GM12878 (cell line): Measurements from ENCODE around the gene CD200R1. TPM values are rescaled to one million over a fixed set of nuclear protein-coding genes. Genes with fewer than 3 reads are reported as not detected.

Experiments used
- CBX5 ChIP-seq: sonication (generic); IDR thresholded peaks from 2 replicates; pipeline ENCODE4 v1.6.1; 2016; ENCODE audit warnings: low read depth, moderate library complexity, mild to moderate bottlenecking, inconsistent platforms
- CHD2 ChIP-seq: IDR thresholded peaks from 2 replicates; pipeline ENCODE4 v1.6.1; 2011; ENCODE audit warnings: low read depth, low read length, improper control_type of control experiment, borderline replicate concordance
- FOXK2 ChIP-seq: fragments of 450-650 bp; IDR thresholded peaks from 2 replicates; pipeline ENCODE4 v1.6.1; 2017; ENCODE audit warnings: mild to moderate bottlenecking, moderate library complexity
- HCFC1 ChIP-seq: fragments of 150-350 bp; IDR thresholded peaks from 2 replicates; pipeline ENCODE4 v1.6.1; 2014; ENCODE audit warnings: low read length
- JUND ChIP-seq: IDR thresholded peaks from 2 replicates; pipeline ENCODE4 v1.6.1; 2012; ENCODE audit warnings: low read depth, mild to moderate bottlenecking, low read length, improper control_type of control experiment, moderate library complexity
- NR2C2 ChIP-seq: IDR thresholded peaks from 2 replicates; pipeline ENCODE4 v1.6.1; 2011; ENCODE audit warnings: borderline replicate concordance, low read depth; ENCODE audit not compliant: control insufficient read depth, insufficient read length
- NRF1 ChIP-seq: conservative IDR thresholded peaks from 2 replicates; pipeline ENCODE4 v1.6.1; 2011; ENCODE audit warnings: mild to moderate bottlenecking, low read depth, low read length, improper control_type of control experiment
- PAX5 ChIP-seq: IDR thresholded peaks from 2 replicates; pipeline ENCODE4 v1.6.1; 2011; ENCODE audit warnings: low read depth, low read length, borderline replicate concordance
- PAX8 ChIP-seq: fragments of 450-650 bp; IDR thresholded peaks from 2 replicates; pipeline ENCODE4 v1.6.1; 2017; ENCODE audit warnings: mild to moderate bottlenecking, moderate library complexity
- RUNX3 ChIP-seq: IDR thresholded peaks from 2 replicates; pipeline ENCODE4 v1.6.1; 2012; ENCODE audit warnings: low read length, inconsistent platforms
- TAF1 ChIP-seq: IDR thresholded peaks from 2 replicates; pipeline ENCODE4 v1.6.1; 2011; ENCODE audit warnings: mild to moderate bottlenecking, low read depth, low read length, borderline replicate concordance
- YY1 ChIP-seq: IDR thresholded peaks from 2 replicates; pipeline ENCODE4 v1.6.1; 2011; ENCODE audit warnings: low read depth, mild to moderate bottlenecking, low read length
- ZNF207 ChIP-seq: fragments of 450-650 bp; IDR thresholded peaks from 2 replicates; pipeline ENCODE4 v1.6.1; 2014; ENCODE audit warnings: antibody characterized with exemption, mild to moderate bottlenecking, borderline replicate concordance
- polyA plus RNA-seq, 11 experiments: library from polyadenylated mRNA; depleted of rRNA in 4 of 11; unstranded in 6 of 11; stranded (reverse) in 5 of 11; fragments of >200 nt; fragmentation: Nextera tagmentation in 4 of 11; fragmentation: Illumina TruSeq in 1 of 11; extraction: Ambion mirVana in 4 of 11; extraction: Trizol in 1 of 11; gene quantifications; 1 replicate in 1 of 11; 2 replicates in 10 of 11; pipeline versions ENCODE4 v1.2.1 to v1.2.3, GENCODE V29; 2011 to 2016; ENCODE audit warnings: inconsistent platforms in 2 of 11, missing spikeins in 2 of 11, low read depth in 1 of 11
- total RNA-seq, 4 experiments: library from RNA; depleted of rRNA in 3 of 4; stranded (reverse); fragments of >200 nt in 3 of 4; fragmentation: Illumina TruSeq in 1 of 4; extraction: Trizol in 1 of 4; gene quantifications; 2 replicates each; pipeline versions ENCODE4 v1.2.1 to v1.2.3, GENCODE V29; 2013 to 2021
- TF ChIP-seq, protein P1 (sequence below): IDR thresholded peaks from 2 replicates; pipeline ENCODE4 v1.6.1; 2011; ENCODE audit warnings: low read depth, low read length, improper control_type of control experiment, borderline replicate concordance
- TF ChIP-seq, protein P2 (sequence below): fragments of 450-650 bp; formaldehyde crosslinking; IDR thresholded peaks from 2 replicates; pipeline ENCODE4 v1.5.0; 2022; ENCODE audit warnings: mild to moderate bottlenecking, missing genetic modification characterization
- TF ChIP-seq, protein P3 (sequence below): IDR thresholded peaks from 2 replicates; pipeline ENCODE4 v1.6.1; 2011; ENCODE audit warnings: mild to moderate bottlenecking, low read depth, low read length, moderate library complexity; ENCODE audit not compliant: insufficient replicate concordance
- TF ChIP-seq, protein P4 (sequence below): IDR thresholded peaks from 2 replicates; pipeline ENCODE4 v1.6.1; 2011; ENCODE audit warnings: borderline replicate concordance, low read depth, mild to moderate bottlenecking, moderate library complexity, low read length; ENCODE audit not compliant: insufficient read depth, poor library complexity, severe bottlenecking
- TF ChIP-seq, protein P5 (sequence below): fragments of 450-650 bp; formaldehyde crosslinking; IDR thresholded peaks from 2 replicates; pipeline ENCODE4 v1.4.0; 2020; ENCODE audit warnings: mild to moderate bottlenecking, moderate library complexity

Gene CD200R1
- total and polyA plus RNA-seq, 10 of the 15 experiments (the other 5 are each of a cell fraction or from before 2014, with no cell fraction given) = 0.15 to 1.1 (median 0.88) TPM

DNA sequence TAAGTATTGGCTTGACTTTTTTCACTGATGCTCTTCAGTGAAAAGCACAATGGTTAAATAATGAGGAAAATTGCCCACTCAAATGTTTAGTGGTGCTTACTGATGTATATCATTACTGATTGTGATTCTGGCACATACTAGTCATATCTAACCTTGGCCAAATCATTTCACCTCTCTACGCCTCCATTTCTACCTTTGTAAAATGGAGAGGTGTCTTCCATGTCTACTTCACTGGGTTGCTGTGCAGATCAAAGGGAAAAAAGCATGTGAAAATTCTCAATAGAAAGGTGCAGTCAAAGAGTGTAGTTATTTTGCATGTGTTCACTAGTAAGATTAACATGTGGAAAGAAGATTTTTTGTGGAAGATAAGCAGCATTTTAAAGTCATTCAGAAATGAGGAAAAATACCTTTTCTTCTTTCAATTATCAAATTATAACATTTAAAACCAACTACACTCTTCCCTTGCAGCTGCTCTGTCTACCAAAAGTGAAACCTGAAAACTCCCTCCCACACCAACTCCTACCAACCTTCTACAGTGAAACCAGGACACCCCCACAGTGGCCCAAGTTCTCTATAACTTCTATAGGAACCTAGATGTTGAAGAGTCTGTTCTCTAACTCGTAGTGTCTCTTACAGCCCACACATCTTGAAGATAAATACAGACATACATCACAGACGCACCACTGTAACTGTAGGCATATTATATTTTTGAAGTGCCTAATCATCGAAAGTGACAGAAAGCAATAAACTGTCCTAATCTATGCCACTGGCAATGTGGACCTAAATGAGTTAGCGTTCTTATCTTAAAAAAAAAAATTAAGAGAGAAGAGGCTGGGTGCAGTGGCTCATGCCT is 1.4 kb downstream of the CD200R1 start (continued):
- TF ChIP-seq PAX5 (peak; percentile 49; the same call in 1 of the 2 replicates), NRF1 (no peak), JUND (peak; percentile 56; the same call in 1 of the 2 replicates), CBX5 (peak; percentile 84), TAF1 (no peak; the same call in 1 of the 2 replicates), RUNX3 (peak; percentile 74), PAX8 (no peak), CHD2 (0 out of 2 replicates have a peak, but pooled peaks have one; percentile 4), FOXK2 (no peak), ZNF207 (no peak; the same call in 1 of the 2 replicates), YY1 (peak; percentile 63; the same call in 1 of the 2 replicates), NR2C2 (no peak), HCFC1 (no peak)
- TF ChIP-seq, protein P1, sequence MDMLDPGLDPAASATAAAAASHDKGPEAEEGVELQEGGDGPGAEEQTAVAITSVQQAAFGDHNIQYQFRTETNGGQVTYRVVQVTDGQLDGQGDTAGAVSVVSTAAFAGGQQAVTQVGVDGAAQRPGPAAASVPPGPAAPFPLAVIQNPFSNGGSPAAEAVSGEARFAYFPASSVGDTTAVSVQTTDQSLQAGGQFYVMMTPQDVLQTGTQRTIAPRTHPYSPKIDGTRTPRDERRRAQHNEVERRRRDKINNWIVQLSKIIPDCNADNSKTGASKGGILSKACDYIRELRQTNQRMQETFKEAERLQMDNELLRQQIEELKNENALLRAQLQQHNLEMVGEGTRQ = no peak
- TF ChIP-seq, protein P2, sequence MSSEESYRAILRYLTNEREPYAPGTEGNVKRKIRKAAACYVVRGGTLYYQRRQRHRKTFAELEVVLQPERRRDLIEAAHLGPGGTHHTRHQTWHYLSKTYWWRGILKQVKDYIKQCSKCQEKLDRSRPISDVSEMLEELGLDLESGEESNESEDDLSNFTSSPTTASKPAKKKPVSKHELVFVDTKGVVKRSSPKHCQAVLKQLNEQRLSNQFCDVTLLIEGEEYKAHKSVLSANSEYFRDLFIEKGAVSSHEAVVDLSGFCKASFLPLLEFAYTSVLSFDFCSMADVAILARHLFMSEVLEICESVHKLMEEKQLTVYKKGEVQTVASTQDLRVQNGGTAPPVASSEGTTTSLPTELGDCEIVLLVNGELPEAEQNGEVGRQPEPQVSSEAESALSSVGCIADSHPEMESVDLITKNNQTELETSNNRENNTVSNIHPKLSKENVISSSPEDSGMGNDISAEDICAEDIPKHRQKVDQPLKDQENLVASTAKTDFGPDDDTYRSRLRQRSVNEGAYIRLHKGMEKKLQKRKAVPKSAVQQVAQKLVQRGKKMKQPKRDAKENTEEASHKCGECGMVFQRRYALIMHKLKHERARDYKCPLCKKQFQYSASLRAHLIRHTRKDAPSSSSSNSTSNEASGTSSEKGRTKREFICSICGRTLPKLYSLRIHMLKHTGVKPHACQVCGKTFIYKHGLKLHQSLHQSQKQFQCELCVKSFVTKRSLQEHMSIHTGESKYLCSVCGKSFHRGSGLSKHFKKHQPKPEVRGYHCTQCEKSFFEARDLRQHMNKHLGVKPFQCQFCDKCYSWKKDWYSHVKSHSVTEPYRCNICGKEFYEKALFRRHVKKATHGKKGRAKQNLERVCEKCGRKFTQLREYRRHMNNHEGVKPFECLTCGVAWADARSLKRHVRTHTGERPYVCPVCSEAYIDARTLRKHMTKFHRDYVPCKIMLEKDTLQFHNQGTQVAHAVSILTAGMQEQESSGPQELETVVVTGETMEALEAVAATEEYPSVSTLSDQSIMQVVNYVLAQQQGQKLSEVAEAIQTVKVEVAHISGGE (CRISPR knock-in tag) = no peak
- TF ChIP-seq, protein P3, sequence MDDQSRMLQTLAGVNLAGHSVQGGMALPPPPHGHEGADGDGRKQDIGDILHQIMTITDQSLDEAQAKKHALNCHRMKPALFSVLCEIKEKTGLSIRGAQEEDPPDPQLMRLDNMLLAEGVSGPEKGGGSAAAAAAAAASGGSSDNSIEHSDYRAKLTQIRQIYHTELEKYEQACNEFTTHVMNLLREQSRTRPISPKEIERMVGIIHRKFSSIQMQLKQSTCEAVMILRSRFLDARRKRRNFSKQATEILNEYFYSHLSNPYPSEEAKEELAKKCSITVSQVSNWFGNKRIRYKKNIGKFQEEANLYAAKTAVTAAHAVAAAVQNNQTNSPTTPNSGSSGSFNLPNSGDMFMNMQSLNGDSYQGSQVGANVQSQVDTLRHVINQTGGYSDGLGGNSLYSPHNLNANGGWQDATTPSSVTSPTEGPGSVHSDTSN = no peak
- TF ChIP-seq, protein P4, sequence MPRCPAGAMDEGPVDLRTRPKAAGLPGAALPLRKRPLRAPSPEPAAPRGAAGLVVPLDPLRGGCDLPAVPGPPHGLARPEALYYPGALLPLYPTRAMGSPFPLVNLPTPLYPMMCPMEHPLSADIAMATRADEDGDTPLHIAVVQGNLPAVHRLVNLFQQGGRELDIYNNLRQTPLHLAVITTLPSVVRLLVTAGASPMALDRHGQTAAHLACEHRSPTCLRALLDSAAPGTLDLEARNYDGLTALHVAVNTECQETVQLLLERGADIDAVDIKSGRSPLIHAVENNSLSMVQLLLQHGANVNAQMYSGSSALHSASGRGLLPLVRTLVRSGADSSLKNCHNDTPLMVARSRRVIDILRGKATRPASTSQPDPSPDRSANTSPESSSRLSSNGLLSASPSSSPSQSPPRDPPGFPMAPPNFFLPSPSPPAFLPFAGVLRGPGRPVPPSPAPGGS = no peak
- TF ChIP-seq, protein P5, sequence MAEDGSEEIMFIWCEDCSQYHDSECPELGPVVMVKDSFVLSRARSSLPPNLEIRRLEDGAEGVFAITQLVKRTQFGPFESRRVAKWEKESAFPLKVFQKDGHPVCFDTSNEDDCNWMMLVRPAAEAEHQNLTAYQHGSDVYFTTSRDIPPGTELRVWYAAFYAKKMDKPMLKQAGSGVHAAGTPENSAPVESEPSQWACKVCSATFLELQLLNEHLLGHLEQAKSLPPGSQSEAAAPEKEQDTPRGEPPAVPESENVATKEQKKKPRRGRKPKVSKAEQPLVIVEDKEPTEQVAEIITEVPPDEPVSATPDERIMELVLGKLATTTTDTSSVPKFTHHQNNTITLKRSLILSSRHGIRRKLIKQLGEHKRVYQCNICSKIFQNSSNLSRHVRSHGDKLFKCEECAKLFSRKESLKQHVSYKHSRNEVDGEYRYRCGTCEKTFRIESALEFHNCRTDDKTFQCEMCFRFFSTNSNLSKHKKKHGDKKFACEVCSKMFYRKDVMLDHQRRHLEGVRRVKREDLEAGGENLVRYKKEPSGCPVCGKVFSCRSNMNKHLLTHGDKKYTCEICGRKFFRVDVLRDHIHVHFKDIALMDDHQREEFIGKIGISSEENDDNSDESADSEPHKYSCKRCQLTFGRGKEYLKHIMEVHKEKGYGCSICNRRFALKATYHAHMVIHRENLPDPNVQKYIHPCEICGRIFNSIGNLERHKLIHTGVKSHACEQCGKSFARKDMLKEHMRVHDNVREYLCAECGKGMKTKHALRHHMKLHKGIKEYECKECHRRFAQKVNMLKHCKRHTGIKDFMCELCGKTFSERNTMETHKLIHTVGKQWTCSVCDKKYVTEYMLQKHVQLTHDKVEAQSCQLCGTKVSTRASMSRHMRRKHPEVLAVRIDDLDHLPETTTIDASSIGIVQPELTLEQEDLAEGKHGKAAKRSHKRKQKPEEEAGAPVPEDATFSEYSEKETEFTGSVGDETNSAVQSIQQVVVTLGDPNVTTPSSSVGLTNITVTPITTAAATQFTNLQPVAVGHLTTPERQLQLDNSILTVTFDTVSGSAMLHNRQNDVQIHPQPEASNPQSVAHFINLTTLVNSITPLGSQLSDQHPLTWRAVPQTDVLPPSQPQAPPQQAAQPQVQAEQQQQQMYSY (CRISPR knock-in tag) = no peak
